H1 (cell line): ENCODE results near the gene SND1. TPM values are rescaled to one million over a fixed set of nuclear protein-coding genes. Genes with fewer than 3 reads are reported as not detected.
A peak's percentile ranks its signal among the peaks of the same experiment; 100 is the strongest.

ENCODE experiments used
- BACH1 ChIP-seq: IDR thresholded peaks from 2 replicates; pipeline ENCODE4 v1.6.1; 2012; ENCODE audit warnings: low read length, improper control_type of control experiment
- BCL11A ChIP-seq, 2 experiments: IDR thresholded peaks; one replicate each; pipeline ENCODE4 v1.6.1; 2011; ENCODE audit warnings: low read depth in 2 of 2, low read length in 2 of 2, mild to moderate bottlenecking in 2 of 2
- CBX5 ChIP-seq: fragments of 300-800, 300-1000 bp; sonication (generic); IDR thresholded peaks from 2 replicates; pipeline ENCODE4 v1.7.1; 2016; ENCODE audit warnings: antibody characterized with exemption, low read length, low read depth
- CEBPB ChIP-seq: IDR thresholded peaks from 2 replicates; pipeline ENCODE4 v1.6.1; 2012; ENCODE audit warnings: low read depth, low read length
- CHD2 ChIP-seq: IDR thresholded peaks from 2 replicates; pipeline ENCODE4 v1.6.1; 2012; ENCODE audit warnings: low read length, improper control_type of control experiment
- CTBP2 ChIP-seq: IDR thresholded peaks from 2 replicates; pipeline ENCODE4 v1.7.0; 2011; ENCODE audit warnings: borderline replicate concordance, mild to moderate bottlenecking, moderate library complexity, mixed read lengths, low read length; ENCODE audit not compliant: insufficient read depth, insufficient read length
- CTCF ChIP-seq, 3 experiments: IDR thresholded peaks; 1 replicate in 2 of 3; 2 replicates in 1 of 3; pipeline versions ENCODE4 v1.5.1 to v1.6.1; 2011; ENCODE audit warnings: low read length in 3 of 3, mild to moderate bottlenecking in 3 of 3, inconsistent platforms in 2 of 3, low read depth in 1 of 3, moderate library complexity in 1 of 3; ENCODE audit not compliant: insufficient read depth in 1 of 3; ENCODE audit errors: control extremely low read depth in 1 of 3
- E2F6 ChIP-seq: IDR thresholded peaks from 2 replicates; pipeline ENCODE4 v1.6.1; 2012; ENCODE audit warnings: inconsistent platforms
- EGR1 ChIP-seq: IDR thresholded peaks from 2 replicates; pipeline ENCODE4 v1.6.1; 2011; ENCODE audit warnings: low read depth, low read length, borderline replicate concordance
- HDAC2 ChIP-seq, 2 experiments: fragments of 300-600 bp in 1 of 2; sonication (generic) in 1 of 2; IDR thresholded peaks; 2 replicates each; pipeline ENCODE4 v1.6.1; 2011 to 2012; ENCODE audit warnings: low read depth in 2 of 2, low read length in 2 of 2, mild to moderate bottlenecking in 2 of 2, moderate library complexity in 2 of 2, borderline replicate concordance in 1 of 2, inconsistent platforms in 1 of 2
- JUN ChIP-seq: IDR thresholded peaks from 2 replicates; pipeline ENCODE4 v1.6.1; 2011; ENCODE audit warnings: low read depth, mild to moderate bottlenecking, improper control_type of control experiment, low read length
- KDM1A ChIP-seq: fragments of 200-600, 300-600 bp; sonication (generic); IDR thresholded peaks from 2 replicates; pipeline ENCODE4 v1.7.1; 2016; ENCODE audit warnings: mild to moderate bottlenecking, low read length, borderline replicate concordance
- KDM4A ChIP-seq: IDR thresholded peaks from one replicate; pipeline ENCODE4 v1.7.1; 2012; ENCODE audit warnings: low read depth, mild to moderate bottlenecking, moderate library complexity, low read length, inconsistent platforms; ENCODE audit not compliant: severe bottlenecking
- MAFK ChIP-seq: IDR thresholded peaks from 2 replicates; pipeline ENCODE4 v1.6.1; 2012; ENCODE audit warnings: low read depth, mild to moderate bottlenecking, improper control_type of control experiment, low read length
- MAX ChIP-seq: IDR thresholded peaks from 2 replicates; pipeline ENCODE4 v1.6.1; 2012; ENCODE audit warnings: inconsistent platforms
- PHF8 ChIP-seq: fragments of 200-600 bp; sonication (generic); conservative IDR thresholded peaks from 2 replicates; pipeline ENCODE4 v1.7.1; 2012; ENCODE audit warnings: low read depth, mild to moderate bottlenecking, inconsistent platforms, low read length, moderate library complexity
- POLR2AphosphoS5 ChIP-seq: IDR thresholded peaks from 2 replicates; pipeline ENCODE4 v1.6.1; 2011; ENCODE audit warnings: low read depth, low read length
- RAD21 ChIP-seq, 2 experiments: IDR thresholded peaks in 1 of 2; conservative IDR thresholded peaks in 1 of 2; 2 replicates each; pipeline ENCODE4 v1.6.1; 2011; ENCODE audit warnings: low read depth in 2 of 2, low read length in 2 of 2, improper control_type of control experiment in 1 of 2, inconsistent platforms in 1 of 2, mild to moderate bottlenecking in 1 of 2, moderate library complexity in 1 of 2
- SAP30 ChIP-seq: fragments of 300-600 bp; sonication (generic); IDR thresholded peaks from 2 replicates; pipeline ENCODE4 v1.7.1; 2012; ENCODE audit warnings: low read length, moderate library complexity, mild to moderate bottlenecking, inconsistent platforms; ENCODE audit not compliant: insufficient read depth, insufficient replicate concordance
- SIRT6 ChIP-seq: IDR thresholded peaks from one replicate; pipeline ENCODE4 v1.7.1; 2012; ENCODE audit warnings: low read length, inconsistent platforms
- SRF ChIP-seq: IDR thresholded peaks from 2 replicates; pipeline ENCODE4 v1.6.1; 2011; ENCODE audit warnings: mild to moderate bottlenecking, low read depth, low read length, moderate library complexity
- SUZ12 ChIP-seq: fragments of 200-600 bp; sonication (generic); IDR thresholded peaks from 2 replicates; pipeline ENCODE4 v1.6.1; 2012; ENCODE audit warnings: mild to moderate bottlenecking, inconsistent platforms, low read length, moderate library complexity, mixed read lengths
- polyA plus RNA-seq, 7 experiments: library from polyadenylated mRNA; depleted of rRNA in 3 of 7; stranded (reverse) in 5 of 7; unstranded in 2 of 7; fragments of >200 nt in 5 of 7; fragments of 200-250 nt in 2 of 7; gene quantifications; 1 replicate in 5 of 7; 2 replicates in 1 of 7; 4 replicates in 1 of 7; pipeline versions ENCODE4 v1.2.1 to v1.2.3, GENCODE V29; 2011 to 2013; ENCODE audit warnings: missing spikeins in 2 of 7, mixed read lengths in 2 of 7
- total RNA-seq: library from RNA; stranded (reverse); fragmentation: NEBNext Ultra II Directional; extraction: Animal tissue kit (Norgen Biotek cat#: 25700); gene quantifications from 2 replicates; pipeline ENCODE4 v1.2.1, GENCODE V29; 2021

The SND1 gene
- total and polyA plus RNA-seq, 2 of the 8 experiments (the other 6 are each of a cell fraction or from before 2014, with no cell fraction given) = 122 to 290 TPM

GRCh38 chr7:128020159-128020558 lies 368.2 kb downstream of the SND1 start (continued):
- peak; percentile 78 to 99 (median 84) for TF ChIP-seq CTCF (IDR thresholded peaks at IDR 0.05; ENCODE audit: control extremely low read depth in 1 of 3, insufficient read depth in 1 of 3, low read depth in 1 of 3, low read length in 3 of 3)
- no peak for TF ChIP-seq EGR1
- no peak for TF ChIP-seq HDAC2 (IDR thresholded peaks at IDR 0.05; ENCODE audit: borderline replicate concordance in 1 of 2, low read depth in 2 of 2, low read length in 2 of 2)
- no peak for TF ChIP-seq POLR2AphosphoS5
- no peak for TF ChIP-seq JUN
- no peak for TF ChIP-seq CTBP2
- no peak for TF ChIP-seq SUZ12
- TF ChIP-seq SRF = no peak
- no peak for TF ChIP-seq BCL11A (IDR thresholded peaks at IDR 0.05; ENCODE audit: low read depth in 2 of 2, low read length in 2 of 2)
- TF ChIP-seq KDM4A = no peak
- no peak for TF ChIP-seq BACH1
- no peak for TF ChIP-seq E2F6
- no peak for TF ChIP-seq PHF8
- TF ChIP-seq MAX = no peak
- TF ChIP-seq MAFK = no peak
- no peak for TF ChIP-seq CHD2
- no peak for TF ChIP-seq SIRT6
- TF ChIP-seq CBX5 = no peak
- no peak for TF ChIP-seq KDM1A
- no peak for TF ChIP-seq SAP30
- peak; percentile 73 for TF ChIP-seq CEBPB
- TF ChIP-seq RAD21 (IDR thresholded peaks at IDR 0.05 in 1 of 2, conservative IDR thresholded peaks at IDR 0.05 in 1 of 2; ENCODE audit: low read depth in 2 of 2, low read length in 2 of 2) = peak; percentile 52 to 72
